A549 (cell line): ENCODE results near the gene RAB11FIP5. TPM values are rescaled to one million over a fixed set of nuclear protein-coding genes. Genes with fewer than 3 reads are reported as not detected.

ENCODE experiments used
- ATAC-seq, 2 experiments: fragments of 200-7000 bp in 1 of 2; fragments of >200 bp in 1 of 2; cut with Nextera tagmentation in 1 of 2; cut with Tn5 transposase in 1 of 2; 3 replicates each; pipeline versions ENCODE4 v1.8.0 to v1.9.1; 2018 to 2020; ENCODE audit warnings: mild to moderate bottlenecking in 1 of 2, moderate library complexity in 1 of 2
- CTCF ChIA-PET: fragments of 300-600 bp; sonication (Branson Sonifier 250); formaldehyde crosslinking; extraction: SDS; loops from one replicate; lab custom pipeline; 2021; ENCODE audit warnings: antibody characterized with exemption, inconsistent platforms; lab: Yijun Ruan, JAX
- POLR2A ChIA-PET: fragments of 350-600 bp; formaldehyde crosslinking; extraction: SDS; loops from one replicate; lab custom pipeline; 2021; ENCODE audit warnings: antibody characterized with exemption, inconsistent platforms; lab: Yijun Ruan, JAX
- DNase-seq, 2 experiments: peaks; one replicate each; pipeline versions ENCODE4 v3.0.0 to v3.0.0-alpha.2; 2011 to 2016; ENCODE audit warnings: low read depth in 1 of 2, low spot score in 1 of 2
- FAIRE-seq: peaks from 2 replicates; lab custom pipeline; 2011; peaks lifted over from hg19 to GRCh38; lab: Jason Lieb, UNC
- H3K27ac ChIP-seq, 2 experiments: fragments of >200 bp; sonication (Bioruptor Twin); formaldehyde crosslinking; 3 replicates each; pipeline ENCODE4 v1.5.1; 2016 to 2017
- H3K4me1 ChIP-seq: fragments of >200 bp; sonication (Bioruptor Twin); formaldehyde crosslinking; 3 replicates; pipeline ENCODE4 v1.6.1; 2016
- H3K4me2 ChIP-seq: fragments of >200 bp; sonication (Bioruptor Twin); formaldehyde crosslinking; 3 replicates; pipeline ENCODE4 v1.6.1; 2016
- H3K4me3 ChIP-seq: fragments of >200 bp; sonication (Bioruptor Twin); formaldehyde crosslinking; 3 replicates; pipeline ENCODE4 v1.5.1; 2016
- H3K9me3 ChIP-seq: fragments of >200 bp; sonication (Bioruptor Twin); formaldehyde crosslinking; 3 replicates; pipeline ENCODE4 v1.6.1; 2016
- ATOH8 ChIP-seq: fragments of 250-450 bp; sonication (Bioruptor Pico); IDR thresholded peaks from 2 replicates; pipeline ENCODE4 v1.5.0; 2020; ENCODE audit warnings: low read depth, mild to moderate bottlenecking, moderate library complexity
- BCL3 ChIP-seq: fragments of >200 bp; sonication (Bioruptor Twin); formaldehyde crosslinking; IDR thresholded peaks from 3 replicates; pipeline ENCODE4 v1.6.1; 2016
- BHLHE40 ChIP-seq: IDR thresholded peaks from 2 replicates; pipeline ENCODE4 v1.6.1; 2012; ENCODE audit warnings: low read depth, low read length, inconsistent platforms
- CTCF ChIP-seq: fragments of >200 bp; sonication (Bioruptor Twin); formaldehyde crosslinking; IDR thresholded peaks from 3 replicates; pipeline ENCODE4 v1.5.1; 2016
- ELK1 ChIP-seq: fragments of 150-350 bp; IDR thresholded peaks from 2 replicates; pipeline ENCODE4 v1.6.1; 2014; ENCODE audit warnings: low read depth, mild to moderate bottlenecking, low read length
- EP300 ChIP-seq, 2 experiments: fragments of >200 bp; sonication (Bioruptor Twin); formaldehyde crosslinking; IDR thresholded peaks; 2 replicates in 1 of 2; 3 replicates in 1 of 2; pipeline ENCODE4 v1.6.1; 2016 to 2017
- FOSL2 ChIP-seq, 2 experiments: fragments of 450-650 bp in 1 of 2; fragments of >200 bp in 1 of 2; sonication (Bioruptor Twin) in 1 of 2; formaldehyde crosslinking; IDR thresholded peaks; 2 replicates each; pipeline versions ENCODE4 v1.5.0 to v1.6.1; 2016 to 2020; ENCODE audit warnings: mild to moderate bottlenecking in 1 of 2, moderate library complexity in 1 of 2
- HEYL ChIP-seq: fragments of 250-450 bp; sonication (Bioruptor Pico); IDR thresholded peaks from 2 replicates; pipeline ENCODE4 v1.8.0; 2021; ENCODE audit warnings: mild to moderate bottlenecking, moderate library complexity
- JUN ChIP-seq, 2 experiments: fragments of >200 bp; sonication (Bioruptor Twin); formaldehyde crosslinking; IDR thresholded peaks; 2 replicates in 1 of 2; 3 replicates in 1 of 2; pipeline ENCODE4 v1.6.1; 2016 to 2017
- KDM1A ChIP-seq: fragments of 200-600 bp; sonication (generic); IDR thresholded peaks from 2 replicates; pipeline ENCODE4 v1.6.1; 2016; ENCODE audit warnings: low read depth, mild to moderate bottlenecking
- KDM5A ChIP-seq: fragments of 200-600 bp; sonication (generic); IDR thresholded peaks from 2 replicates; pipeline ENCODE4 v1.6.1; 2016; ENCODE audit warnings: antibody characterized with exemption, mild to moderate bottlenecking
- MAX ChIP-seq: IDR thresholded peaks from 2 replicates; pipeline ENCODE4 v1.6.1; 2012
- MAZ ChIP-seq: fragments of 150-350 bp; IDR thresholded peaks from 2 replicates; pipeline ENCODE4 v1.6.1; 2014; ENCODE audit warnings: antibody characterized with exemption, low read depth, low read length, borderline replicate concordance
- NFE2L2 ChIP-seq: fragments of 150-350 bp; conservative IDR thresholded peaks from 2 replicates; pipeline ENCODE4 v1.6.1; 2014; ENCODE audit warnings: low read length
- RAD21 ChIP-seq, 2 experiments: fragments of >200 bp in 1 of 2; sonication (Bioruptor Twin) in 1 of 2; formaldehyde crosslinking in 1 of 2; IDR thresholded peaks in 1 of 2; conservative IDR thresholded peaks in 1 of 2; 2 replicates in 1 of 2; 3 replicates in 1 of 2; pipeline ENCODE4 v1.6.1; 2012 to 2018; ENCODE audit warnings: inconsistent platforms in 1 of 2
- RCOR1 ChIP-seq: fragments of 150-350 bp; IDR thresholded peaks from 2 replicates; pipeline ENCODE4 v1.6.1; 2014; ENCODE audit warnings: antibody characterized with exemption, low read length, low read depth
- TP53 ChIP-seq: fragments of 250-450 bp; sonication (Bioruptor Pico); IDR thresholded peaks from 2 replicates; pipeline ENCODE4 v1.5.0; 2021; ENCODE audit warnings: mild to moderate bottlenecking, moderate library complexity
- ZFP36 ChIP-seq: fragments of 450-650 bp; IDR thresholded peaks from 2 replicates; pipeline ENCODE4 v1.6.1; 2014; ENCODE audit warnings: borderline replicate concordance; ENCODE audit not compliant: partially characterized antibody
- ZNF302 ChIP-seq: fragments of 250-450 bp; sonication (Bioruptor Pico); IDR thresholded peaks from 2 replicates; pipeline ENCODE4 v1.9.0; 2021; ENCODE audit warnings: inconsistent platforms, mild to moderate bottlenecking, moderate library complexity
- ZSCAN20 ChIP-seq: fragments of 250-450 bp; sonication (Bioruptor Pico); IDR thresholded peaks from 2 replicates; pipeline ENCODE4 v1.8.0; 2022; ENCODE audit warnings: mild to moderate bottlenecking, moderate library complexity
- WGBS: methylation state at CpG from one replicate; pipeline ENCODE4 v1.1.6; 2017; ENCODE audit errors: missing lambda C conversion rate; 5-methylcytosine and 5-hydroxymethylcytosine counted together
- polyA plus RNA-seq, 4 experiments: library from polyadenylated mRNA; depleted of rRNA in 3 of 4; stranded (reverse); fragments of >200 nt; fragmentation: RNase III in 1 of 4; extraction: RNeasy Plus Mini Kit Qiagen cat#74134 plus additional on column Dnase treatment in 1 of 4; gene quantifications; 2 replicates in 3 of 4; 3 replicates in 1 of 4; pipeline ENCODE4 v1.2.3, GENCODE V29; 2011 to 2017

Gene RAB11FIP5
- polyA plus RNA-seq, 2 of the 4 experiments (the other 2 are of a cell fraction) = 21.6 to 21.8 TPM

GRCh38 chr2:73100956-73101355 is 11.8 kb downstream of the RAB11FIP5 start:
- Histone ChIP-seq H3K9me3 (no peaks in the 10 kb centered on the region), H3K27ac (no peak overlapping the region), H3K4me3 (no peak overlapping the region), H3K4me1 (no peaks in the 10 kb centered on the region), H3K4me2 (no peak overlapping the region)
- TF ChIP-seq NFE2L2 (no peak), ZNF302 (no peak), JUN (IDR thresholded peaks at IDR 0.05) (no peak), ELK1 (no peak), BCL3 (no peak), HEYL (CRISPR knock-in tag) (no peak), TP53 (no peak), EP300 (IDR thresholded peaks at IDR 0.05) (no peak), MAZ (no peak), KDM5A (no peak), RAD21 (conservative IDR thresholded peaks at IDR 0.05 in 1 of 2, IDR thresholded peaks at IDR 0.05 in 1 of 2) (no peak), FOSL2 (IDR thresholded peaks at IDR 0.05) (no peak), FOSL2 (CRISPR knock-in tag; IDR thresholded peaks at IDR 0.05) (no peak), ATOH8 (CRISPR knock-in tag) (no peak), ZSCAN20 (CRISPR knock-in tag) (no peak)
- DNase-seq = no peak
- ChIA-PET CTCF (interaction anchor here (2.4 to 2.7 kb wide), 3 partner anchors 16 to 76 kb away, joined by 9 to 16 read pairs (median 16); no protein-coding TSS in a partner anchor), POLR2A (no interaction called here)
- no peak for FAIRE-seq
- WGBS = 90% methylated on average over 4 of the region's 4 CpGs
- ATAC-seq = no peak

GRCh38 chr2:73099486-73099885 is 13.3 kb downstream of the RAB11FIP5 start:
- Histone ChIP-seq H3K4me3 (no peak overlapping the region), H3K9me3 (no peaks in the 10 kb centered on the region), H3K4me1 (no peaks in the 10 kb centered on the region), H3K27ac (no peak overlapping the region), H3K4me2 (no peak overlapping the region)
- 100% methylated on average over 3 of the region's 3 CpGs for WGBS
- DNase-seq (no peak), ATAC-seq (no peak), FAIRE-seq (no peak)
- no peak for TF ChIP-seq BCL3
- no peak for TF ChIP-seq CTCF
- no peak for TF ChIP-seq ZFP36
- TF ChIP-seq BHLHE40 = no peak
- TF ChIP-seq MAX = no peak
- no peak for TF ChIP-seq ZNF302
- no peak for TF ChIP-seq KDM1A
- no peak for TF ChIP-seq RCOR1
- ChIA-PET POLR2A (interaction anchor here (0.9 kb wide), 1 partner anchor 14 kb away, joined by 3 read pairs; no protein-coding TSS in a partner anchor), CTCF (interaction anchor here (0.8 to 2.7 kb wide), 7 partner anchors 14 to 237 kb away, joined by 3 to 16 read pairs (median 4); no protein-coding TSS in a partner anchor)
